Loucy (cell line): Measurements from ENCODE around the gene RAB10.

Experiments
- EZH2phosphoT487 ChIP-seq: fragments of 200-600 bp; IDR thresholded peaks from 2 replicates; pipeline ENCODE4 v1.6.1; 2018; ENCODE audit warnings: antibody characterized with exemption, mild to moderate bottlenecking, moderate library complexity, borderline replicate concordance
- TF ChIP-seq, protein P1 (sequence below): fragments of 200-600 bp; sonication (generic); conservative IDR thresholded peaks from 2 replicates; pipeline ENCODE4 v1.5.1; 2014; ENCODE audit warnings: mild to moderate bottlenecking, antibody characterized with exemption, low read length

- TF ChIP-seq, protein P1, sequence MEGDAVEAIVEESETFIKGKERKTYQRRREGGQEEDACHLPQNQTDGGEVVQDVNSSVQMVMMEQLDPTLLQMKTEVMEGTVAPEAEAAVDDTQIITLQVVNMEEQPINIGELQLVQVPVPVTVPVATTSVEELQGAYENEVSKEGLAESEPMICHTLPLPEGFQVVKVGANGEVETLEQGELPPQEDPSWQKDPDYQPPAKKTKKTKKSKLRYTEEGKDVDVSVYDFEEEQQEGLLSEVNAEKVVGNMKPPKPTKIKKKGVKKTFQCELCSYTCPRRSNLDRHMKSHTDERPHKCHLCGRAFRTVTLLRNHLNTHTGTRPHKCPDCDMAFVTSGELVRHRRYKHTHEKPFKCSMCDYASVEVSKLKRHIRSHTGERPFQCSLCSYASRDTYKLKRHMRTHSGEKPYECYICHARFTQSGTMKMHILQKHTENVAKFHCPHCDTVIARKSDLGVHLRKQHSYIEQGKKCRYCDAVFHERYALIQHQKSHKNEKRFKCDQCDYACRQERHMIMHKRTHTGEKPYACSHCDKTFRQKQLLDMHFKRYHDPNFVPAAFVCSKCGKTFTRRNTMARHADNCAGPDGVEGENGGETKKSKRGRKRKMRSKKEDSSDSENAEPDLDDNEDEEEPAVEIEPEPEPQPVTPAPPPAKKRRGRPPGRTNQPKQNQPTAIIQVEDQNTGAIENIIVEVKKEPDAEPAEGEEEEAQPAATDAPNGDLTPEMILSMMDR, result no peak
- no peak for TF ChIP-seq EZH2phosphoT487
Observed at GRCh38 chr2:26172871-26173775, 139.2 kb downstream of the RAB10 start, which contains the start of gene GAREM2.
